Anterior cingulate cortex (tissue), 58 donors: ENCODE measurements around the gene ANLN.
"Not testable (repeated sequence)": the region's sequence is repeated elsewhere in the genome, so short reads cannot be mapped to it uniquely, and the experiment has no call there.

Experiments used
- DNase-seq, 58 donors: peaks; one replicate each; lab custom pipeline; 2025; lab: John Stamatoyannopoulos, UW

ANLN gene

GRCh38 chr7:36491317-36491716, 101.7 kb downstream of the ANLN start:
- no peak for DNase-seq

- no peak for DNase-seq
Observed at GRCh38 chr7:36496576-36496975, 106.9 kb downstream of the ANLN start.

DNA sequence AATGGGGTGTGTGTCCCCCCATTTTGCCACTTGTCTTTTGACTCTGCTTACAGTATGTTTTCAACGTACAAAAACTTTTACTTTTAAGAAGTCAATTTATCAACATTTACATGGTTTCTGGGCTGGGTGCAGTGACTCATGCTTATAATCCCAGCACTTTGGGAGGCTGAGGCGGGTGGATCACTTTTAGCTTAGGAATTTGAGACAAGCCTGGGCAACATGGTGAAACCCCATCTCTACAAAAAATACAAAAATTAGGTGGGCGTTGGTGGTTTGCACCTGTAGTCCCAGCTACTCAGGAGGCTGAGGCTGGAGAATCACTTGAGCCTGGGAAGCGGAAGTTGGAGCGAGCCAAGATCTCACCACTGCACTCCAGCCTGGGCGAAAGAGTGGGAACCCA, 107.5 kb downstream of the ANLN start:
- not testable (repeated sequence) for DNase-seq

GRCh38 chr7:36497775-36498174, 108.1 kb downstream of the ANLN start:
- no peak for DNase-seq
